WTC11 (cell line): Measurements from ENCODE around the gene SBNO2. TPM values are rescaled to one million over a fixed set of nuclear protein-coding genes. Genes with fewer than 3 reads are reported as not detected.

Source experiments
- ATAC-seq: fragments of 200-7000 bp; cut with Tn5 transposase; 2 replicates; pipeline ENCODE4 v1.10.0; 2021; ENCODE audit warnings: mild to moderate bottlenecking, moderate library complexity
- CTCF ChIA-PET: fragments of 300-600 bp; sonication (Branson Sonifier 250); formaldehyde crosslinking; loops from one replicate; lab custom pipeline; 2021; ENCODE audit warnings: antibody characterized with exemption; lab: Charles Lee
- POLR2A ChIA-PET: fragments of 350-600 bp; sonication (Branson Sonifier 250); formaldehyde crosslinking; loops from one replicate; lab custom pipeline; 2021; ENCODE audit warnings: antibody characterized with exemption; lab: Charles Lee
- DNase-seq: peaks from one replicate; pipeline ENCODE4 v3.0.0; 2021; ENCODE audit warnings: low spot score
- H3K27ac Mint-ChIP-seq: 2 replicates; pipeline ENCODE4 v1.8.0; 2021; ENCODE audit warnings: mixed read lengths
- H3K27me3 Mint-ChIP-seq: 2 replicates; pipeline ENCODE4 v1.8.0; 2021; ENCODE audit warnings: low read depth, mild to moderate bottlenecking, moderate library complexity, mixed read lengths
- H3K36me3 Mint-ChIP-seq: 2 replicates; pipeline ENCODE4 v1.8.0; 2021; ENCODE audit warnings: mixed read lengths
- H3K4me1 Mint-ChIP-seq: 2 replicates; pipeline ENCODE4 v1.8.0; 2022; ENCODE audit warnings: mixed read lengths
- H3K4me3 Mint-ChIP-seq: 2 replicates; pipeline ENCODE4 v1.8.0; 2021; ENCODE audit warnings: mild to moderate bottlenecking, moderate library complexity, mixed read lengths
- H3K9me3 Mint-ChIP-seq: 2 replicates; pipeline ENCODE4 v1.8.0; 2021; ENCODE audit warnings: mixed read lengths
- ATF1 ChIP-seq: sonication (generic); formaldehyde crosslinking; IDR thresholded peaks from 2 replicates; pipeline ENCODE4 v1.8.1; 2023; ENCODE audit warnings: mild to moderate bottlenecking, moderate library complexity, missing genetic modification reagents
- ATF2 ChIP-seq: sonication (generic); formaldehyde crosslinking; IDR thresholded peaks from 2 replicates; pipeline ENCODE4 v1.8.1; 2022; ENCODE audit warnings: low read depth, missing genetic modification reagents, borderline replicate concordance
- CREB1 ChIP-seq: sonication (generic); formaldehyde crosslinking; IDR thresholded peaks from 2 replicates; pipeline ENCODE4 v1.8.0; 2023; ENCODE audit warnings: mild to moderate bottlenecking, missing genetic modification reagents
- E2F5 ChIP-seq: sonication (generic); formaldehyde crosslinking; IDR thresholded peaks from 2 replicates; pipeline ENCODE4 v1.8.1; 2022; ENCODE audit warnings: mild to moderate bottlenecking, moderate library complexity, missing genetic modification reagents
- FOXK1 ChIP-seq: sonication (generic); formaldehyde crosslinking; IDR thresholded peaks from 2 replicates; pipeline ENCODE4 v1.8.0; 2022; ENCODE audit warnings: mild to moderate bottlenecking, moderate library complexity, missing genetic modification reagents
- GRHL2 ChIP-seq: fragments of 250-450 bp; sonication (Bioruptor Pico); IDR thresholded peaks from 2 replicates; pipeline ENCODE4 v1.8.0; 2022; ENCODE audit warnings: mild to moderate bottlenecking, moderate library complexity; ENCODE audit not compliant: insufficient replicate concordance, severe bottlenecking
- IRF2 ChIP-seq: sonication (generic); formaldehyde crosslinking; IDR thresholded peaks from 2 replicates; pipeline ENCODE4 v1.8.0; 2022; ENCODE audit warnings: low read depth, missing genetic modification reagents, borderline replicate concordance
- MXD4 ChIP-seq: fragments of 250-450 bp; sonication (Bioruptor Pico); IDR thresholded peaks from 2 replicates; pipeline ENCODE4 v1.8.0; 2021; ENCODE audit warnings: mild to moderate bottlenecking, moderate library complexity, borderline replicate concordance
- RELA ChIP-seq: sonication (generic); formaldehyde crosslinking; IDR thresholded peaks from 2 replicates; pipeline ENCODE4 v1.8.1; 2022; ENCODE audit warnings: missing genetic modification reagents, mild to moderate bottlenecking, borderline replicate concordance
- TEAD1 ChIP-seq: sonication (generic); formaldehyde crosslinking; IDR thresholded peaks from 2 replicates; pipeline ENCODE4 v1.8.0; 2022; ENCODE audit warnings: mild to moderate bottlenecking, missing genetic modification reagents
- TEAD4 ChIP-seq: sonication (generic); formaldehyde crosslinking; IDR thresholded peaks from 2 replicates; pipeline ENCODE4 v1.8.0; 2022; ENCODE audit warnings: mild to moderate bottlenecking, missing genetic modification reagents
- TP53 ChIP-seq: sonication (generic); formaldehyde crosslinking; IDR thresholded peaks from 2 replicates; pipeline ENCODE4 v1.8.1; 2023; ENCODE audit warnings: mild to moderate bottlenecking, missing genetic modification reagents
- USF2 ChIP-seq: sonication (generic); formaldehyde crosslinking; IDR thresholded peaks from 2 replicates; pipeline ENCODE4 v1.8.1; 2023; ENCODE audit warnings: mild to moderate bottlenecking, missing genetic modification reagents, moderate library complexity
- ZBTB21 ChIP-seq: sonication (generic); formaldehyde crosslinking; IDR thresholded peaks from 2 replicates; pipeline ENCODE4 v1.8.1; 2023; ENCODE audit warnings: mild to moderate bottlenecking, missing genetic modification reagents, borderline replicate concordance
- ZBTB43 ChIP-seq: sonication (generic); formaldehyde crosslinking; IDR thresholded peaks from 2 replicates; pipeline ENCODE4 v1.8.1; 2023; ENCODE audit warnings: mild to moderate bottlenecking, missing genetic modification reagents
- ZNF121 ChIP-seq: sonication (generic); formaldehyde crosslinking; IDR thresholded peaks from 2 replicates; pipeline ENCODE4 v1.8.0; 2023; ENCODE audit warnings: missing genetic modification reagents
- ZNF138 ChIP-seq: sonication (generic); formaldehyde crosslinking; conservative IDR thresholded peaks from 2 replicates; pipeline ENCODE4 v1.8.1; 2022; ENCODE audit warnings: mild to moderate bottlenecking, moderate library complexity, missing genetic modification reagents
- total RNA-seq: library from RNA; stranded (reverse); gene quantifications from 3 replicates; pipeline ENCODE4 v1.2.3, GENCODE V29; 2021
- TF ChIP-seq, protein P1 (sequence below): sonication (generic); formaldehyde crosslinking; IDR thresholded peaks from 2 replicates; pipeline ENCODE4 v1.8.0; 2022; ENCODE audit warnings: mild to moderate bottlenecking, missing genetic modification reagents
- TF ChIP-seq, protein P2 (sequence below): sonication (generic); formaldehyde crosslinking; IDR thresholded peaks from 2 replicates; pipeline ENCODE4 v1.8.0; 2022; ENCODE audit warnings: mild to moderate bottlenecking, missing genetic modification reagents
- TF ChIP-seq, protein P3 (sequence below): sonication (generic); formaldehyde crosslinking; IDR thresholded peaks from 2 replicates; pipeline ENCODE4 v1.8.1; 2023; ENCODE audit warnings: mild to moderate bottlenecking, missing genetic modification reagents

Gene SBNO2
- total RNA-seq, 1 experiment from 2014 or later = 57.3 TPM

- peaks cover 26% of the 10 kb centered on the region for H3K27me3 Mint-ChIP-seq
- peak; percentile 48 for ATAC-seq
- TF ChIP-seq, protein P1, sequence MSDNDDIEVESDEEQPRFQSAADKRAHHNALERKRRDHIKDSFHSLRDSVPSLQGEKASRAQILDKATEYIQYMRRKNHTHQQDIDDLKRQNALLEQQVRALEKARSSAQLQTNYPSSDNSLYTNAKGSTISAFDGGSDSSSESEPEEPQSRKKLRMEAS = no peak
- TF ChIP-seq IRF2 (CRISPR knock-in tag) = no peak
- TF ChIP-seq, all 79 proteins: peak for 0
- peak overlapping the region; percentile 65 for H3K4me3 Mint-ChIP-seq
- H3K9me3 Mint-ChIP-seq = 0 out of 2 replicates have a peak, but pooled peaks cover 4% of the 10 kb centered on the region
- DNase-seq = peak; percentile 74
- H3K36me3 Mint-ChIP-seq = peaks cover 7% of the 10 kb centered on the region
- ChIA-PET POLR2A (interaction anchor here (0.5 to 2.1 kb wide), 8 partner anchors 12 to 276 kb away, joined by 3 to 9 read pairs (median 4); partner anchors contain the start of genes CIRBP and CNN2), CTCF (interaction anchor here (0.6 to 7.5 kb wide), 29 partner anchors 8 to 205 kb away, joined by 3 to 109 read pairs (median 6); partner anchors contain the start of genes ABCA7, ATP5F1D, CIRBP and CNN2)
- H3K27ac Mint-ChIP-seq = no peak overlapping the region; the same call in 1 of the 2 replicates
- H3K4me1 Mint-ChIP-seq = peaks cover 17% of the 10 kb centered on the region
Measured at GRCh38 chr19:1063909-1064660, 110.0 kb downstream of the SBNO2 start.

GRCh38 chr19:1063030-1063908 is 110.8 kb downstream of the SBNO2 start:
- ChIA-PET POLR2A (interaction anchor here (1.9 to 2.1 kb wide), 2 partner anchors 36 to 206 kb away, joined by 6 to 9 read pairs; partner anchors contain the start of genes CIRBP and CNN2), CTCF (interaction anchor here (1.2 to 7.5 kb wide), 4 partner anchors 18 to 151 kb away, joined by 4 to 109 read pairs (median 16); partner anchors contain the start of gene ABCA7)
- Mint-ChIP-seq H3K27ac (no peak overlapping the region; the same call in 1 of the 2 replicates), H3K27me3 (peaks cover 19% of the 10 kb centered on the region), H3K9me3 (peaks cover 7% of the 10 kb centered on the region; the same call in 1 of the 2 replicates), H3K4me1 (peaks cover 15% of the 10 kb centered on the region), H3K36me3 (peaks cover 11% of the 10 kb centered on the region), H3K4me3 (peak overlapping the region; percentile 65)
- TF ChIP-seq USF2 (no peak), GRHL2 (CRISPR knock-in tag) (no peak), ZBTB43 (CRISPR knock-in tag) (no peak), FOXK1 (CRISPR knock-in tag) (no peak), MXD4 (CRISPR knock-in tag) (no peak), TP53 (CRISPR knock-in tag) (no peak), ZBTB21 (CRISPR knock-in tag) (no peak), ZNF138 (CRISPR knock-in tag) (no peak), ZNF121 (CRISPR knock-in tag) (no peak), RELA (CRISPR knock-in tag) (no peak), E2F5 (CRISPR knock-in tag) (no peak), TEAD4 (CRISPR knock-in tag) (no peak), ATF1 (CRISPR knock-in tag) (no peak), CREB1 (CRISPR knock-in tag) (no peak), TEAD1 (CRISPR knock-in tag) (no peak), ATF2 (CRISPR knock-in tag) (no peak)
- TF ChIP-seq, protein P2, sequence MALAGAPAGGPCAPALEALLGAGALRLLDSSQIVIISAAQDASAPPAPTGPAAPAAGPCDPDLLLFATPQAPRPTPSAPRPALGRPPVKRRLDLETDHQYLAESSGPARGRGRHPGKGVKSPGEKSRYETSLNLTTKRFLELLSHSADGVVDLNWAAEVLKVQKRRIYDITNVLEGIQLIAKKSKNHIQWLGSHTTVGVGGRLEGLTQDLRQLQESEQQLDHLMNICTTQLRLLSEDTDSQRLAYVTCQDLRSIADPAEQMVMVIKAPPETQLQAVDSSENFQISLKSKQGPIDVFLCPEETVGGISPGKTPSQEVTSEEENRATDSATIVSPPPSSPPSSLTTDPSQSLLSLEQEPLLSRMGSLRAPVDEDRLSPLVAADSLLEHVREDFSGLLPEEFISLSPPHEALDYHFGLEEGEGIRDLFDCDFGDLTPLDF (CRISPR knock-in tag) = no peak
- TF ChIP-seq, protein P3, sequence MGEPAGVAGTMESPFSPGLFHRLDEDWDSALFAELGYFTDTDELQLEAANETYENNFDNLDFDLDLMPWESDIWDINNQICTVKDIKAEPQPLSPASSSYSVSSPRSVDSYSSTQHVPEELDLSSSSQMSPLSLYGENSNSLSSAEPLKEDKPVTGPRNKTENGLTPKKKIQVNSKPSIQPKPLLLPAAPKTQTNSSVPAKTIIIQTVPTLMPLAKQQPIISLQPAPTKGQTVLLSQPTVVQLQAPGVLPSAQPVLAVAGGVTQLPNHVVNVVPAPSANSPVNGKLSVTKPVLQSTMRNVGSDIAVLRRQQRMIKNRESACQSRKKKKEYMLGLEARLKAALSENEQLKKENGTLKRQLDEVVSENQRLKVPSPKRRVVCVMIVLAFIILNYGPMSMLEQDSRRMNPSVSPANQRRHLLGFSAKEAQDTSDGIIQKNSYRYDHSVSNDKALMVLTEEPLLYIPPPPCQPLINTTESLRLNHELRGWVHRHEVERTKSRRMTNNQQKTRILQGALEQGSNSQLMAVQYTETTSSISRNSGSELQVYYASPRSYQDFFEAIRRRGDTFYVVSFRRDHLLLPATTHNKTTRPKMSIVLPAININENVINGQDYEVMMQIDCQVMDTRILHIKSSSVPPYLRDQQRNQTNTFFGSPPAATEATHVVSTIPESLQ (CRISPR knock-in tag) = no peak
- ATAC-seq (no peak), DNase-seq (peak; percentile 83)
